Keratinocyte (primary cell): Measurements from ENCODE around the gene KLHL29.

Experiments
- EZH2 ChIP-seq: IDR thresholded peaks from one replicate; pipeline ENCODE4 v1.6.1; 2012; ENCODE audit warnings: inconsistent platforms, mild to moderate bottlenecking, low read length, moderate library complexity
- TF ChIP-seq, protein P1 (sequence below), 3 experiments: IDR thresholded peaks in 1 of 3; conservative IDR thresholded peaks in 1 of 3; optimal IDR thresholded peaks in 1 of 3; 2 replicates in 2 of 3; 3 replicates in 1 of 3; pipeline versions ENCODE3 to v1.5.1; 2011; ENCODE audit warnings: low read length in 3 of 3, mild to moderate bottlenecking in 3 of 3, moderate library complexity in 2 of 3, control low read depth in 1 of 3, inconsistent platforms in 1 of 3; ENCODE audit not compliant: insufficient read depth in 2 of 3; ENCODE audit errors: extremely low read depth in 1 of 3

- TF ChIP-seq, protein P1, sequence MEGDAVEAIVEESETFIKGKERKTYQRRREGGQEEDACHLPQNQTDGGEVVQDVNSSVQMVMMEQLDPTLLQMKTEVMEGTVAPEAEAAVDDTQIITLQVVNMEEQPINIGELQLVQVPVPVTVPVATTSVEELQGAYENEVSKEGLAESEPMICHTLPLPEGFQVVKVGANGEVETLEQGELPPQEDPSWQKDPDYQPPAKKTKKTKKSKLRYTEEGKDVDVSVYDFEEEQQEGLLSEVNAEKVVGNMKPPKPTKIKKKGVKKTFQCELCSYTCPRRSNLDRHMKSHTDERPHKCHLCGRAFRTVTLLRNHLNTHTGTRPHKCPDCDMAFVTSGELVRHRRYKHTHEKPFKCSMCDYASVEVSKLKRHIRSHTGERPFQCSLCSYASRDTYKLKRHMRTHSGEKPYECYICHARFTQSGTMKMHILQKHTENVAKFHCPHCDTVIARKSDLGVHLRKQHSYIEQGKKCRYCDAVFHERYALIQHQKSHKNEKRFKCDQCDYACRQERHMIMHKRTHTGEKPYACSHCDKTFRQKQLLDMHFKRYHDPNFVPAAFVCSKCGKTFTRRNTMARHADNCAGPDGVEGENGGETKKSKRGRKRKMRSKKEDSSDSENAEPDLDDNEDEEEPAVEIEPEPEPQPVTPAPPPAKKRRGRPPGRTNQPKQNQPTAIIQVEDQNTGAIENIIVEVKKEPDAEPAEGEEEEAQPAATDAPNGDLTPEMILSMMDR (optimal IDR thresholded peaks at IDR 0.05 in 1 of 3, IDR thresholded peaks at IDR 0.05 in 1 of 3, conservative IDR thresholded peaks at IDR 0.05 in 1 of 3; ENCODE audit: extremely low read depth in 1 of 3, insufficient read depth in 2 of 3, low read length in 3 of 3): no peak
- no peak for TF ChIP-seq EZH2
Observed at GRCh38 chr2:23657934-23658333, 273.0 kb downstream of the KLHL29 start.
